ENCODE results near the gene DNAH6. TPM values are rescaled to one million over a fixed set of nuclear protein-coding genes. Genes with fewer than 3 reads are reported as not detected.

Gene DNAH6
- total RNA-seq, 4 donors from 2014 or later, result 0.04 to 0.67 (median 0.27) TPM

- TF ChIP-seq EP300 (IDR thresholded peaks at IDR 0.05), result no peak
- TF ChIP-seq CTCF (IDR thresholded peaks at IDR 0.05), result peak in 1 of 4 experiments; percentile 10
- TF ChIP-seq POLR2A (IDR thresholded peaks at IDR 0.05), result no peak
- no peak for TF ChIP-seq POLR2AphosphoS5 (IDR thresholded peaks at IDR 0.05)
Observed at GRCh38 chr2:84741182-84741822, 225.0 kb downstream of the DNAH6 start.

GRCh38 chr2:84748341-84748740, 232.0 kb downstream of the DNAH6 start:
- no peaks in the 10 kb centered on the region for H3K36me3 ChIP-seq
- no peak overlapping the region for H3K27ac ChIP-seq
- TF ChIP-seq POLR2AphosphoS5 (IDR thresholded peaks at IDR 0.05), result no peak
- no peak for TF ChIP-seq POLR2A (IDR thresholded peaks at IDR 0.05)
- TF ChIP-seq EP300 (IDR thresholded peaks at IDR 0.05), result no peak
- TF ChIP-seq CTCF (IDR thresholded peaks at IDR 0.05), result no peak
- H3K4me1 ChIP-seq, result no peaks in the 10 kb centered on the region
- H3K4me3 ChIP-seq, result no peak overlapping the region
- ATAC-seq, result no peak
- H3K27me3 ChIP-seq, result no peaks in the 10 kb centered on the region
- no peaks in the 10 kb centered on the region for H3K9me3 ChIP-seq

More at GRCh38 chr2:84741182-84741822, 225.0 kb downstream of the DNAH6 start:
- Histone ChIP-seq H3K36me3 (no peaks in the 10 kb centered on the region), H3K9me3 (no peaks in the 10 kb centered on the region), H3K27ac (no peak overlapping the region), H3K4me1 (no peaks in the 10 kb centered on the region), H3K4me3 (no peak overlapping the region), H3K27me3 (no peaks in the 10 kb centered on the region)
- no peak for ATAC-seq
- 83% methylated on average over 1 of the region's 3 CpGs; no CpG with 5 or more reads in 1 of the 2 donors for WGBS, 2 donors (ENCODE audit: low coverage in 1 of 2)

GRCh38 chr2:84749442-84749841, 233.1 kb downstream of the DNAH6 start:
- Histone ChIP-seq H3K36me3 (no peaks in the 10 kb centered on the region), H3K9me3 (no peaks in the 10 kb centered on the region), H3K4me3 (no peak overlapping the region), H3K27me3 (no peaks in the 10 kb centered on the region), H3K4me1 (no peaks in the 10 kb centered on the region), H3K27ac (no peak overlapping the region)
- no peak for TF ChIP-seq EP300 (IDR thresholded peaks at IDR 0.05)
- no peak for TF ChIP-seq POLR2AphosphoS5 (IDR thresholded peaks at IDR 0.05)
- TF ChIP-seq POLR2A (IDR thresholded peaks at IDR 0.05), result no peak
- TF ChIP-seq CTCF (IDR thresholded peaks at IDR 0.05), result no peak
- no peak for ATAC-seq

- Histone ChIP-seq H3K27me3 (no peaks in the 10 kb centered on the region), H3K4me1 (no peaks in the 10 kb centered on the region), H3K27ac (no peak overlapping the region), H3K36me3 (no peaks in the 10 kb centered on the region), H3K4me3 (no peak overlapping the region), H3K9me3 (peaks cover 0 to 16% (median 0%) of the 10 kb centered on the region in 3 donors)
- no peak for ATAC-seq
- TF ChIP-seq CTCF (IDR thresholded peaks at IDR 0.05) (no peak), POLR2A (IDR thresholded peaks at IDR 0.05) (no peak)
- WGBS, 2 donors (ENCODE audit: low coverage in 1 of 2), result 64% methylated on average over 1 of the region's 1 CpG; no CpG with 5 or more reads in 1 of the 2 donors
Observed at GRCh38 chr2:84755096-84755495, 238.8 kb downstream of the DNAH6 start.

GRCh38 chr2:84757648-84758047, 241.3 kb downstream of the DNAH6 start:
- Histone ChIP-seq H3K36me3 (no peaks in the 10 kb centered on the region), H3K27me3 (no peaks in the 10 kb centered on the region), H3K9me3 (peaks cover 0 to 16% (median 0%) of the 10 kb centered on the region in 3 donors), H3K4me3 (no peak overlapping the region), H3K4me1 (no peaks in the 10 kb centered on the region), H3K27ac (no peak overlapping the region)
- WGBS, 2 donors (ENCODE audit: low coverage in 1 of 2), result 71 to 83% methylated on average over 3 of the region's 3 CpGs
- ATAC-seq, result no peak
- TF ChIP-seq POLR2AphosphoS5 (IDR thresholded peaks at IDR 0.05), result no peak
- TF ChIP-seq POLR2A (IDR thresholded peaks at IDR 0.05), result no peak
- no peak for TF ChIP-seq EP300 (IDR thresholded peaks at IDR 0.05)
- no peak for TF ChIP-seq CTCF (IDR thresholded peaks at IDR 0.05)

Measured in gastroesophageal sphincter (tissue), 4 donors.